ENCODE measurements around the gene LPAR3.
A peak's percentile ranks its signal among the peaks of the same experiment; 100 is the strongest.

LPAR3 gene

DNA sequence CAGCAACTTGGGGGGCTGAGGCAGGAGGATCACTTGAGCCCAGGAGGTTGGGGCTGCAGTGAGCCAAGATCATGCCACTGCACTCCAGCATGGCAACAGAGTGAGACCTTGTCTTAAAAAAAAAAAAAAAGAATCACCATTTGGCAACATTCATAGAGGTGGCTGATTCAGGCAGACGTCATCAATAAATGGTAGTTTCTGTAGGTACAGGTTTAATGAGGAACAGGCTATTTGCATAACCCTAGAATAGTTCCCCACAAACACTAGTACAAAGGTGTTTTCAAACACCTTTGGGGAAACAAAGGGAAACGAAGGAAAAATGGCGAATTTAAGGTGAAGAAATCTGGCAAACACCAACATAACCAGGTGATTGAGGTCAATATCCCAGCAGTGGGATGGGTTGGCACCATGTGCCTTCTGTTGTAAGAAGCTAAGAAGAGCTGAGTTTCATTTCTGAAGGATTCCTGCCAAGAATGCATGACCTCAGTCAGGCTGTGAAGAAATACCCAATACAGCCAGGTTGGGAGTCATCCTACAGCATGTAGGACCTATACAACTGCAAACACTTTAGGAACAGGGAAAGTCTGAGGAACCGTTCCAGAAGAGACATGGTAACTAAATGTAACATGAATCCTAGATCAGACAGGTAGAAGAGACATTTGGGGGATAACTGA, 5.6 kb downstream of the LPAR3 start:
- no peaks in the 10 kb centered on the region for H3K9me3 ChIP-seq (ENCODE audit: severe bottlenecking)
- H3K27ac ChIP-seq (ENCODE audit: poor library complexity, severe bottlenecking), result peak overlapping the region; percentile 75
- H3K27me3 ChIP-seq (ENCODE audit: insufficient read depth, poor library complexity, severe bottlenecking), result no peaks in the 10 kb centered on the region
- TF ChIP-seq, protein P1, sequence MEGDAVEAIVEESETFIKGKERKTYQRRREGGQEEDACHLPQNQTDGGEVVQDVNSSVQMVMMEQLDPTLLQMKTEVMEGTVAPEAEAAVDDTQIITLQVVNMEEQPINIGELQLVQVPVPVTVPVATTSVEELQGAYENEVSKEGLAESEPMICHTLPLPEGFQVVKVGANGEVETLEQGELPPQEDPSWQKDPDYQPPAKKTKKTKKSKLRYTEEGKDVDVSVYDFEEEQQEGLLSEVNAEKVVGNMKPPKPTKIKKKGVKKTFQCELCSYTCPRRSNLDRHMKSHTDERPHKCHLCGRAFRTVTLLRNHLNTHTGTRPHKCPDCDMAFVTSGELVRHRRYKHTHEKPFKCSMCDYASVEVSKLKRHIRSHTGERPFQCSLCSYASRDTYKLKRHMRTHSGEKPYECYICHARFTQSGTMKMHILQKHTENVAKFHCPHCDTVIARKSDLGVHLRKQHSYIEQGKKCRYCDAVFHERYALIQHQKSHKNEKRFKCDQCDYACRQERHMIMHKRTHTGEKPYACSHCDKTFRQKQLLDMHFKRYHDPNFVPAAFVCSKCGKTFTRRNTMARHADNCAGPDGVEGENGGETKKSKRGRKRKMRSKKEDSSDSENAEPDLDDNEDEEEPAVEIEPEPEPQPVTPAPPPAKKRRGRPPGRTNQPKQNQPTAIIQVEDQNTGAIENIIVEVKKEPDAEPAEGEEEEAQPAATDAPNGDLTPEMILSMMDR (IDR thresholded peaks at IDR 0.05; ENCODE audit: poor library complexity, severe bottlenecking), result no peak
- ATAC-seq (ENCODE audit: low read depth) (peak; percentile 84), DNase-seq (ENCODE audit: low spot score) (peak; percentile 64)
- H3K36me3 ChIP-seq (ENCODE audit: low read depth), result peaks cover 37% of the 10 kb centered on the region
- H3K4me3 ChIP-seq (ENCODE audit: severe bottlenecking), result no peak overlapping the region
- H3K4me1 ChIP-seq (ENCODE audit: insufficient read depth, poor library complexity, severe bottlenecking), result peaks cover 56% of the 10 kb centered on the region

DNA sequence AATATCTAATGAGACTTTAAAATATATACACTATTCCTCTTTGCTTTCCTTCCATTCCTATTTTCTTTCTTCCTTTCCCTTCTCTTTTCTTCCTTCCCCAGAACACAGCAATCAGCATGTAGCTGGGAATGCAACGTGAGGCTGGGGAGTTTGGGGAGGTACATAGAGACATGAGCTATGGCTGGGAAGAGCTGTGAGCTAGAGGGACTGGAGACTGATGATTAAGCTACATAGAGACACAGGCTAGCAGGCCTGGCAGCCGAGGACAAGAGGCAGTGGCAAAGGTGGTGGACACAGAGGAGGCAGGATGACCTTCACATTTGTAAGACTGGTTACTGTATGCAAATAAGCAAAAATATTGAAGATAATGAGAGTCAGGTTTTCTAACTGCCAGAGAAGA, 7.5 kb downstream of the LPAR3 start:
- no peak overlapping the region for H3K4me3 ChIP-seq (ENCODE audit: severe bottlenecking)
- H3K9me3 ChIP-seq (ENCODE audit: severe bottlenecking), result no peaks in the 10 kb centered on the region
- H3K4me1 ChIP-seq (ENCODE audit: insufficient read depth, poor library complexity, severe bottlenecking), result peaks cover 60% of the 10 kb centered on the region
- DNase-seq (ENCODE audit: low spot score) (no peak), ATAC-seq (ENCODE audit: low read depth) (no peak)
- H3K36me3 ChIP-seq (ENCODE audit: low read depth), result peaks cover 45% of the 10 kb centered on the region
- H3K27ac ChIP-seq (ENCODE audit: poor library complexity, severe bottlenecking), result no peak overlapping the region
- TF ChIP-seq, protein P1 (IDR thresholded peaks at IDR 0.05; ENCODE audit: poor library complexity, severe bottlenecking), result no peak
- no peaks in the 10 kb centered on the region for H3K27me3 ChIP-seq (ENCODE audit: insufficient read depth, poor library complexity, severe bottlenecking)

GRCh38 chr1:84884671-84885389, 8.2 kb downstream of the LPAR3 start:
- Histone ChIP-seq H3K4me3 (ENCODE audit: severe bottlenecking) (no peak overlapping the region), H3K4me1 (ENCODE audit: insufficient read depth, poor library complexity, severe bottlenecking) (peaks cover 55% of the 10 kb centered on the region), H3K27me3 (ENCODE audit: insufficient read depth, poor library complexity, severe bottlenecking) (no peaks in the 10 kb centered on the region), H3K27ac (ENCODE audit: poor library complexity, severe bottlenecking) (no peak overlapping the region), H3K36me3 (ENCODE audit: low read depth) (peaks cover 45% of the 10 kb centered on the region), H3K9me3 (ENCODE audit: severe bottlenecking) (no peaks in the 10 kb centered on the region)
- ATAC-seq (ENCODE audit: low read depth), result no peak
- TF ChIP-seq, protein P1 (IDR thresholded peaks at IDR 0.05; ENCODE audit: poor library complexity, severe bottlenecking), result no peak
- no peak for DNase-seq (ENCODE audit: low spot score)

DNA sequence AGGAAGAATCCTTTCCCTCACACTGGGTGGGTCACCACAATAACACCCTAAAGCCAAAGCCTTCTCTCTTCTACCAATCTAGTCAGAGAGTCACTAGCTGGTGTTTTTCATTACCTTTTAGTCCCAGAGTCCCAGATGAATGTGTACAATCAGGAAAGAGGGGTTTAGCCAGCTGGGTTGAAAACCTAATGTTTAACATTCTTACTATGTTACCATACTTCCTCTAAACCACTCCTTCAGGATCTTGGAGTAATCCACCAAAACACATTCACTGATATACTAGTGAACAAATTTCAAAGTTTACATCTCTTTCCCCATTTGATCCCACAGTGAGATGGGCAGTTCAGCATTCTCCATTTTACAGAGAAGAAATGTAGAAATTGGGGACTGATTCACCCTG, 9.7 kb downstream of the LPAR3 start:
- H3K9me3 ChIP-seq (ENCODE audit: severe bottlenecking), result no peaks in the 10 kb centered on the region
- TF ChIP-seq, protein P1 (IDR thresholded peaks at IDR 0.05; ENCODE audit: poor library complexity, severe bottlenecking), result no peak
- peaks cover 52% of the 10 kb centered on the region for H3K36me3 ChIP-seq (ENCODE audit: low read depth)
- H3K4me1 ChIP-seq (ENCODE audit: insufficient read depth, poor library complexity, severe bottlenecking), result peaks cover 40% of the 10 kb centered on the region
- DNase-seq (ENCODE audit: low spot score) (no peak), ATAC-seq (ENCODE audit: low read depth) (no peak)
- H3K4me3 ChIP-seq (ENCODE audit: severe bottlenecking), result no peak overlapping the region
- no peaks in the 10 kb centered on the region for H3K27me3 ChIP-seq (ENCODE audit: insufficient read depth, poor library complexity, severe bottlenecking)
- no peak overlapping the region for H3K27ac ChIP-seq (ENCODE audit: poor library complexity, severe bottlenecking)

DNA sequence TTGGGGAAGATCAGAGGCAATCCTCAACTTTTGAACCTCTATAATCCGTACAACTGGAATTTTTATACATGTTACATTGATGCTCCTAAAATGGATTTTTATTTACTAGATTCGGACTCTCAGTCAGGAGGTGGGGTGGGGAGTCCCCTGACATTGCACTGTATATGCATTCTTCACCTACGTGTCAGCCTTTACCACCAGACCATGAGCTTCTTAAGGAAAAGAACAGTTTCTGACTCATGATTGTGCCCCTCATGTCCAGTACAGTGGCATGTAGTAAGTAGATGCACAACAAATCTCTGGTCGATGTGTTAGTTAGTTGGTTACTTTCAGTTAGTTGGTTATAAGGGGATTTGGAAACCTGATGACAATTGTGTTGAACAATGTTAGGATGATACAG, 15.4 kb downstream of the LPAR3 start:
- ATAC-seq (ENCODE audit: low read depth) (peak; percentile 38; the same call in 1 of the 3 replicates), DNase-seq (ENCODE audit: low spot score) (no peak)

More for the DNA sequence above, 15.4 kb downstream of the LPAR3 start:
- H3K36me3 ChIP-seq (ENCODE audit: low read depth), result peaks cover 20% of the 10 kb centered on the region
- H3K27me3 ChIP-seq (ENCODE audit: insufficient read depth, poor library complexity, severe bottlenecking), result no peaks in the 10 kb centered on the region
- no peak overlapping the region for H3K4me3 ChIP-seq (ENCODE audit: severe bottlenecking)
- peaks cover 11% of the 10 kb centered on the region for H3K4me1 ChIP-seq (ENCODE audit: insufficient read depth, poor library complexity, severe bottlenecking)
- no peaks in the 10 kb centered on the region for H3K9me3 ChIP-seq (ENCODE audit: severe bottlenecking)
- TF ChIP-seq, protein P1 (IDR thresholded peaks at IDR 0.05; ENCODE audit: poor library complexity, severe bottlenecking), result no peak
- H3K27ac ChIP-seq (ENCODE audit: poor library complexity, severe bottlenecking), result no peak overlapping the region
